ENCODE data around the gene SEZ6L.

GRCh38 chr22:26327306-26327705, 158.0 kb downstream of the SEZ6L start:
- TF ChIP-seq, protein P1, sequence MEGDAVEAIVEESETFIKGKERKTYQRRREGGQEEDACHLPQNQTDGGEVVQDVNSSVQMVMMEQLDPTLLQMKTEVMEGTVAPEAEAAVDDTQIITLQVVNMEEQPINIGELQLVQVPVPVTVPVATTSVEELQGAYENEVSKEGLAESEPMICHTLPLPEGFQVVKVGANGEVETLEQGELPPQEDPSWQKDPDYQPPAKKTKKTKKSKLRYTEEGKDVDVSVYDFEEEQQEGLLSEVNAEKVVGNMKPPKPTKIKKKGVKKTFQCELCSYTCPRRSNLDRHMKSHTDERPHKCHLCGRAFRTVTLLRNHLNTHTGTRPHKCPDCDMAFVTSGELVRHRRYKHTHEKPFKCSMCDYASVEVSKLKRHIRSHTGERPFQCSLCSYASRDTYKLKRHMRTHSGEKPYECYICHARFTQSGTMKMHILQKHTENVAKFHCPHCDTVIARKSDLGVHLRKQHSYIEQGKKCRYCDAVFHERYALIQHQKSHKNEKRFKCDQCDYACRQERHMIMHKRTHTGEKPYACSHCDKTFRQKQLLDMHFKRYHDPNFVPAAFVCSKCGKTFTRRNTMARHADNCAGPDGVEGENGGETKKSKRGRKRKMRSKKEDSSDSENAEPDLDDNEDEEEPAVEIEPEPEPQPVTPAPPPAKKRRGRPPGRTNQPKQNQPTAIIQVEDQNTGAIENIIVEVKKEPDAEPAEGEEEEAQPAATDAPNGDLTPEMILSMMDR (IDR thresholded peaks at IDR 0.05 in 8 of 11, conservative IDR thresholded peaks at IDR 0.05 in 3 of 11), result no peak
- no peak for TF ChIP-seq POLR2A (IDR thresholded peaks at IDR 0.05)
- no peak for TF ChIP-seq POLR2AphosphoS5 (IDR thresholded peaks at IDR 0.05)

Data from spleen (tissue), 7 donors.